Epithelial cell of esophagus (primary cell): ENCODE measurements around the gene TMEM40.

Experiments used
- DNase-seq: peaks from one replicate; pipeline ENCODE4 v3.0.0; 2010; ENCODE audit warnings: low read depth
- H3K4me3 ChIP-seq: 2 replicates; pipeline ENCODE4 v1.5.1; 2011; ENCODE audit warnings: mild to moderate bottlenecking, low read length, control low read depth
- TF ChIP-seq, protein P1 (sequence below): IDR thresholded peaks from 2 replicates; pipeline ENCODE4 v1.5.1; 2011; ENCODE audit warnings: low read depth, mild to moderate bottlenecking, low read length, control low read depth, inconsistent platforms; ENCODE audit not compliant: insufficient read depth; ENCODE audit errors: missing control alignments

The TMEM40 gene

DNA sequence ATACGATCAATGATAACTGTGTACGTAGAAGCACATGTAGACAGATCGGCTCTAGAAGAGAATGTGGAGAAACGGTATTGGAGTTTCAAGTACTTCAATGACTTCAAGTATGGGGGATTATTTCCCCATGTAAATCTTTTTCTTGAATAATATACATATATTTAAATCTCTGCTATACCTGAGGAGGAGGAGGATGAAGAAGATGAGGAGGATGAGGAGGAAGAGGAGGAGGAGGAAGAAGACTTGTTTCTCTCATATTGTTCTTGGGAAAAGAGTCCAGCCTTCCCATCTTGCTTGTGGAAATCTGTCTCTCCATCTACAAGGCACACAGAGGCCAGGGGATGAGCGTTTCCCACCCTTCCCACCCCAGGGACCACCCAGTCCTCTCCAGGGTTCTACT lies 10.6 kb downstream of the TMEM40 start:
- TF ChIP-seq, protein P1, sequence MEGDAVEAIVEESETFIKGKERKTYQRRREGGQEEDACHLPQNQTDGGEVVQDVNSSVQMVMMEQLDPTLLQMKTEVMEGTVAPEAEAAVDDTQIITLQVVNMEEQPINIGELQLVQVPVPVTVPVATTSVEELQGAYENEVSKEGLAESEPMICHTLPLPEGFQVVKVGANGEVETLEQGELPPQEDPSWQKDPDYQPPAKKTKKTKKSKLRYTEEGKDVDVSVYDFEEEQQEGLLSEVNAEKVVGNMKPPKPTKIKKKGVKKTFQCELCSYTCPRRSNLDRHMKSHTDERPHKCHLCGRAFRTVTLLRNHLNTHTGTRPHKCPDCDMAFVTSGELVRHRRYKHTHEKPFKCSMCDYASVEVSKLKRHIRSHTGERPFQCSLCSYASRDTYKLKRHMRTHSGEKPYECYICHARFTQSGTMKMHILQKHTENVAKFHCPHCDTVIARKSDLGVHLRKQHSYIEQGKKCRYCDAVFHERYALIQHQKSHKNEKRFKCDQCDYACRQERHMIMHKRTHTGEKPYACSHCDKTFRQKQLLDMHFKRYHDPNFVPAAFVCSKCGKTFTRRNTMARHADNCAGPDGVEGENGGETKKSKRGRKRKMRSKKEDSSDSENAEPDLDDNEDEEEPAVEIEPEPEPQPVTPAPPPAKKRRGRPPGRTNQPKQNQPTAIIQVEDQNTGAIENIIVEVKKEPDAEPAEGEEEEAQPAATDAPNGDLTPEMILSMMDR: no peak
- no peak overlapping the region for H3K4me3 ChIP-seq
- DNase-seq: no peak

DNA sequence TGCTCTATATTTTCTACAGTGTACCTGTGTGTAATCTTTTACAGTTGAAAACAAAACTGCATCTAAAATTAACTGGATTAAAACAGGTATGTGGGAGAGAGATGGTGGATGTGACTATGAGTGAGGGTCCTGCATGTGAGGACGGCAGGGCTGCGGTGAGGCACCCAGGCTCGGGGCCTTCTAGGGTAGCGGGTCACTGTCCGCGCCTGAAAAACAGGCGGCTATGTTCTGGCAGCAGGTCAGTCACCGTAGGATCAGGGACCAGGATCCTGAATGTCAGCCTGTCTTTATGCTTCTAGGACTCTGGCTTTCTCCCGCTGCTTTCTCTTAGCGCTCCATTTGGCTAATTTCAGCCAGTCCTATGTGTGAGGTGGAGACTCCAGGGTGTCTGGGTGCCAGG lies 12.6 kb downstream of the TMEM40 start:
- no peak overlapping the region for H3K4me3 ChIP-seq
- TF ChIP-seq, protein P1: no peak
- DNase-seq: no peak

DNA sequence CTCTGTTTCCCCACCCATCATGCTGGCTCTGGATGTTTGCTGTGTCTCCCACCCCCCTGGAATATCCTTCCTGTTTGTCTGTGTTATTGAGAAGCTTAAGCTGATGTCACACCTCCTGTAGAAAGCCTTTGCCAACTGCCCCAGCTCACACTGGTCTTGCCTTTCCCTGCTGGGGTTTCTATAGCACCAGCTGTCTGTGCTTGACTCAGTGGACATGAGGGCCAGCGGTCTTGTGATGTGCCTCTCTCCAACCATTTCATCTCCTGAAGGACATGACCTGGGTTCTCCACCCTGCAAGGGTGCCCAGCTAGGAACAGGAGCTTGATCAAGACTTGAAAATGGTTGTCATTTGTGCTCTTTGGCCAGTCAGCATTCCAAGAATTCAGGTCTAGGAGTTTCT lies 14.7 kb downstream of the TMEM40 start:
- no peak for DNase-seq
- H3K4me3 ChIP-seq: no peak overlapping the region
- TF ChIP-seq, protein P1: no peak

DNA sequence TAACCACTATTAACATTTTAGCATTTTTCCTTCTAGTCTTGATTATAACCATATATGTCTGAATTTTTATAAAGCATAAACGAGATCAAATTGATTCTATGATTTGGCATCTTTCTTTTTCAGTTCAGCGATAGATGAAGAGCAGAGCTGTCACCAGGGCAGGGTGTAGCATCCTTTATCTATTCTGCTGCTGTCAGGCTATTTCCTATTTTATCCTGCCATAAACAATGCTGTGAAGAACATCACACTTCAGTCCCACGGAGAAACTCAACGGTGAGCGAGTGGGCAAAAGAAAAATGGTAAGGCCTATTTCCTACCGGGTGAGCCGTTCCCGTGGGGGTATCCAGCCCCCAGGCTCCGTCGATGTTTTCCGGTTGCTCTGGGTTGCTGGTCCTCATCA lies 15.5 kb downstream of the TMEM40 start:
- TF ChIP-seq, protein P1: no peak
- H3K4me3 ChIP-seq: no peak overlapping the region
- no peak for DNase-seq

DNA sequence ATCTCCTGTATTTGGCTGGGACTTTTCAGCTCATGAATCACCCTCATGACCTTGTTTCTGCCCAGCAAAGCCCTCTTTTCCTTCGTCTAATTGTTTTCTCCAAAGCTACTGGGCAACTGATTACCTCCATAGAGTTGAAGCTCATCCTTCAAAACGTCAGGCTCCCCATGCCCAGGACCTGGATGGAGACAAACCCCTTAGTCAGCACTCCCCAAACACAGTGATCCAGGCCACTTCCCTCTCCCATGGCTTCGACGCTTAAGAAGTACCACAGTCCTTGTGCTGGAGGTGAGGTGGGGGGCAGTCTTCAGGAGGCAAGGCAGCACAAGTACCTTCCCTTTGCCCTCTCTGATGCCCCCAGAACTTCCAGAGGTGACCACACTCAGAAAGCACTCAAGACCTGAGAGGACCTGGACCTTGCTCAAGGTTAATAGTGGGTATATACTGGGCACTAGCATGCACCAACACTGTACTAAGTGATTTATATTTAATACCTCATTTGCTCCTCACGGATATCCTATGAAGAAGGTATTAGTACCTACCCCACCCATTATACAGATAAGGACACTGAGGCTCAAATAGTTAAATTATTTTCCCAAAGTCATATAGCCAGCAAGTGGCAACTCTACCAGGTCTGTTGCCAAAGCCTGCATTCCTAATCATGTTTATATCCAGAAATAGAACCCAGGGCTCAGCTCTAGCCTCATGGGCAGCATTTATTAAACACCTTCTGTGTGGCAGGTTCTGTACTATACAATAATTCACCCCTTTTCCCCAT lies 16.5 kb downstream of the TMEM40 start:
- TF ChIP-seq, protein P1: no peak
- DNase-seq: no peak
- H3K4me3 ChIP-seq: no peak overlapping the region

DNA sequence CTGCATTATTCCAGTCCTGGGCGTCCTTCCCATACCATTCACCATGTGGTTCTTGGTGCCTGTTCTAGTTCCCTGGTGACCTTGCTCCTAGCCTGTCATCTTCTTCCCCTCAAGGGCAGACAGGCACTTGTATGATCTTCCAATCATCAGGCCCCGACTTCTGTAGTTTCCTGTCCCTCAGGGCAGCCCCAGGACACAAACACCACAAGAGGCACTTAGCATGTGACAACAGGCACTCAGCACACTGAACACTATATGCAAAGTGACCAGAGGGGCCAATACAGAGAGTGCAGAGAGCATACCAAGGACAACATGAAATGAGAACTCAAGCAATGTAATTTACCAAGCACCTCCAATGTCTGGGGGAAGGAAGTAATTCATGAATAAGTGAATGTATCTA lies 17.9 kb downstream of the TMEM40 start:
- H3K4me3 ChIP-seq: no peak overlapping the region
- TF ChIP-seq, protein P1: no peak
- DNase-seq: no peak

DNA sequence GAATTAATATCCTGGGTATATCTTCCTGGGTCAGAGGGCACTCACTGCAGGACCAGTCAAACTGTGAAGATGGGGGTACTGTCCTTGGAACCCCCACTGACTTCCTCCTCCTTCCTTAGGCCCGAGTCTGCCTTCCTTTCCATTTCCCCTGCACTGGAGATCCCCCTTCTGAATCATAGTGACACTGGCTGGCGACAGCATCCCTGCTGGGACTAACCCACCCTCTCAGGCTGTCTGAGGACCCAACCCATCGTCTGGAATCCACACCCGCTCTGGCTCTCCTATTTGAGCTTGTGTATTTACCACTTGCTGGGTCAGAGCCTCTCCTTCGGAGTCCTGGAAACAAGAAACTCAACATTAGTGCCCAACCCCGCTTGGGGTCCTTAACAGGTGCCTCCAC lies 21.2 kb downstream of the TMEM40 start:
- no peak for DNase-seq
- H3K4me3 ChIP-seq: no peak overlapping the region
- TF ChIP-seq, protein P1: no peak
